ENCODE data around the gene CYB5D1.

DNA sequence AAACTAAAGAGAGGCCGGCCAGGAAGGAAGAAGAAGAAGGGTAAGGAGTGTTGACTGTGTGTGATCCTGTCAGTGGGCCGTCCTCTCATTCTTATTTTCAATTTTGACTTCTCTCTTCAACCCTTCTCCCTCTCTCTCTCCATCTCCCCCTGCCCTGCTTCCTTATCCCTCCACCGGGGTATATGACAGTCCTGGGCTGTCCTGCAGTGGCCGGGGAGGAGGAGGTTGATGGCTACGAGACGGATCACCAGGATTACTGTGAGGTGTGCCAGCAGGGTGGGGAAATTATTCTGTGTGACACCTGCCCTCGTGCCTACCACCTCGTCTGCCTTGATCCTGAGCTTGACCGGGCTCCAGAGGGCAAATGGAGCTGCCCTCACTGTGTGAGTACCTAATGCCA lies 36.4 kb downstream of the CYB5D1 start:
- TF ChIP-seq, protein P1, sequence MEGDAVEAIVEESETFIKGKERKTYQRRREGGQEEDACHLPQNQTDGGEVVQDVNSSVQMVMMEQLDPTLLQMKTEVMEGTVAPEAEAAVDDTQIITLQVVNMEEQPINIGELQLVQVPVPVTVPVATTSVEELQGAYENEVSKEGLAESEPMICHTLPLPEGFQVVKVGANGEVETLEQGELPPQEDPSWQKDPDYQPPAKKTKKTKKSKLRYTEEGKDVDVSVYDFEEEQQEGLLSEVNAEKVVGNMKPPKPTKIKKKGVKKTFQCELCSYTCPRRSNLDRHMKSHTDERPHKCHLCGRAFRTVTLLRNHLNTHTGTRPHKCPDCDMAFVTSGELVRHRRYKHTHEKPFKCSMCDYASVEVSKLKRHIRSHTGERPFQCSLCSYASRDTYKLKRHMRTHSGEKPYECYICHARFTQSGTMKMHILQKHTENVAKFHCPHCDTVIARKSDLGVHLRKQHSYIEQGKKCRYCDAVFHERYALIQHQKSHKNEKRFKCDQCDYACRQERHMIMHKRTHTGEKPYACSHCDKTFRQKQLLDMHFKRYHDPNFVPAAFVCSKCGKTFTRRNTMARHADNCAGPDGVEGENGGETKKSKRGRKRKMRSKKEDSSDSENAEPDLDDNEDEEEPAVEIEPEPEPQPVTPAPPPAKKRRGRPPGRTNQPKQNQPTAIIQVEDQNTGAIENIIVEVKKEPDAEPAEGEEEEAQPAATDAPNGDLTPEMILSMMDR (IDR thresholded peaks at IDR 0.05) = no peak
- TF ChIP-seq POLR2A (IDR thresholded peaks at IDR 0.05) = no peak
